BJ (cell line): Measurements from ENCODE around the gene LEFTY1. TPM values are rescaled to one million over a fixed set of nuclear protein-coding genes. Genes with fewer than 3 reads are reported as not detected.
A peak's percentile ranks its signal among the peaks of the same experiment; 100 is the strongest.

Experiments
- CTCF ChIA-PET: fragments of 350-600 bp; formaldehyde crosslinking; extraction: SDS; loops from one replicate; lab custom pipeline; 2021; ENCODE audit warnings: antibody characterized with exemption, inconsistent platforms; lab: Yijun Ruan, JAX
- POLR2A ChIA-PET: fragments of 300-600 bp; sonication (Branson Sonifier 250); formaldehyde crosslinking; extraction: SDS; loops from one replicate; lab custom pipeline; 2021; ENCODE audit warnings: antibody characterized with exemption; lab: Charles Lee
- DNase-seq: peaks from one replicate; pipeline ENCODE4 v3.0.0-alpha.2; 2011; ENCODE audit warnings: low read depth
- H3K27me3 ChIP-seq: 2 replicates; pipeline ENCODE4 v1.6.0; 2011; ENCODE audit warnings: low read length; ENCODE audit not compliant: control insufficient read depth, insufficient read depth
- H3K36me3 ChIP-seq: 2 replicates; pipeline ENCODE4 v1.5.1; 2011; ENCODE audit warnings: low read length; ENCODE audit not compliant: control insufficient read depth, insufficient read depth
- H3K4me3 ChIP-seq: 2 replicates; pipeline ENCODE4 v1.5.1; 2011; ENCODE audit warnings: low read depth, mild to moderate bottlenecking, control low read depth, low read length
- polyA plus RNA-seq: library from polyadenylated mRNA; depleted of rRNA; stranded (reverse); fragments of >200 nt; gene quantifications from 2 replicates; pipeline ENCODE4 v1.2.3, GENCODE V29; 2011
- TF ChIP-seq, protein P1 (sequence below): IDR thresholded peaks from 2 replicates; pipeline ENCODE4 v1.5.1; 2011; ENCODE audit warnings: low read depth, mild to moderate bottlenecking, control low read depth, inconsistent platforms, low read length, moderate library complexity; ENCODE audit not compliant: insufficient read depth

The LEFTY1 gene
- polyA plus RNA-seq, 1 experiment = 0.10 TPM

DNA sequence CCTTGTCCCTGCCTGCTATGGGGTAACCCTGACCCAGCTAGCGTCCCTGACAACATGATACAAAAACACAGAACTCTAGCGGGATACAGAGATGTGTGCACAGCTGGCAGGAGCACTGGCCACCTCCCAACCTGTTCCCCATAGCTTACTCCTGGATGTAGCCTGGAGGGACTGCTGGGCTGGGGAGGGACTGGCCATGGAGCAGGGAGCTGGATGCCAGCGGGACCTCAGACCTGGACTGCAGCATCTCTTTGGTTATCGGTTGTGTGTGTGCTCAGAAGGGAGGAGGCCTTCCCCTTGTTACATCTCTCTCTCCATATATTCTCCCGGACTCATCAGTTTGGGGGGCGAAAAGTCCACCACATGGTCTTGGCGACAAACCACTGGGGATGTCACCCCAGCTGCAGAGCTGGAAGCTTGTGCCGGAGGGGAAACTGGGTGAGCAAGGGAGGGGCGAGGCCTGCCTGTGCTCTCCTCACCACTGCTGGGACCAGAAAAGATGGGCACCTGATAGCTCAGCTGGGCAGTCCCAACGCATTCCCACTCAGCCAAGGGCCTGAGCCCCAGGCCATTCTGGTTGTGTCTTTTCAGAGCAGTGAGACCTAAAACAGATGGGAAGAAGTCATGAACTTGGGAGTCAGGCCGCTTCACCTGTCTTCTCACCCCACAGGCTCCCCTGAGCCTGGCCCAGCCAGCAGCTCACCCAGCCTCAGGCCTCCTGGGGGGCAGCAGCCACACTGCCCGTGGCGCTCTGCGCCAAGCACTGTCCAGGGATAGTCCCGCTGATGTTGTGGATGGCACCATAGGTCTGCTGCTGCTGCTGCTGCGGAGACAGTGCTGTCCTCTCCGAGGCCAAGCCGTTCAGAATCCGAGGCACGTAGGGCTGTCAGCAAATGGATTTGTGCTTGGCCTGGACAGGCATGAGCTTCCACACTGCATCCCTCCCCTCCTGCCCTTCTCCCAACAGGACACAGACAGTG, 42.3 kb downstream of the LEFTY1 start:
- Histone ChIP-seq H3K36me3 (peaks cover 21% of the 10 kb centered on the region), H3K27me3 (no peaks in the 10 kb centered on the region), H3K4me3 (no peak overlapping the region)
- ChIA-PET CTCF (interaction anchor here (0.7 to 5.8 kb wide), 15 partner anchors 8 to 392 kb away, joined by 3 to 57 read pairs (median 4); partner anchors contain the start of gene SRP9), POLR2A (no interaction called here)
- DNase-seq = no peak
- TF ChIP-seq, protein P1, sequence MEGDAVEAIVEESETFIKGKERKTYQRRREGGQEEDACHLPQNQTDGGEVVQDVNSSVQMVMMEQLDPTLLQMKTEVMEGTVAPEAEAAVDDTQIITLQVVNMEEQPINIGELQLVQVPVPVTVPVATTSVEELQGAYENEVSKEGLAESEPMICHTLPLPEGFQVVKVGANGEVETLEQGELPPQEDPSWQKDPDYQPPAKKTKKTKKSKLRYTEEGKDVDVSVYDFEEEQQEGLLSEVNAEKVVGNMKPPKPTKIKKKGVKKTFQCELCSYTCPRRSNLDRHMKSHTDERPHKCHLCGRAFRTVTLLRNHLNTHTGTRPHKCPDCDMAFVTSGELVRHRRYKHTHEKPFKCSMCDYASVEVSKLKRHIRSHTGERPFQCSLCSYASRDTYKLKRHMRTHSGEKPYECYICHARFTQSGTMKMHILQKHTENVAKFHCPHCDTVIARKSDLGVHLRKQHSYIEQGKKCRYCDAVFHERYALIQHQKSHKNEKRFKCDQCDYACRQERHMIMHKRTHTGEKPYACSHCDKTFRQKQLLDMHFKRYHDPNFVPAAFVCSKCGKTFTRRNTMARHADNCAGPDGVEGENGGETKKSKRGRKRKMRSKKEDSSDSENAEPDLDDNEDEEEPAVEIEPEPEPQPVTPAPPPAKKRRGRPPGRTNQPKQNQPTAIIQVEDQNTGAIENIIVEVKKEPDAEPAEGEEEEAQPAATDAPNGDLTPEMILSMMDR = no peak

GRCh38 chr1:225845571-225846259, 43.2 kb downstream of the LEFTY1 start:
- no peak for DNase-seq
- ChIA-PET POLR2A (no interaction called here), CTCF (interaction anchor here (0.8 to 5.8 kb wide), 17 partner anchors 9 to 391 kb away, joined by 3 to 57 read pairs (median 4); partner anchors contain the start of genes EPHX1 and SRP9)
- Histone ChIP-seq H3K4me3 (no peak overlapping the region), H3K36me3 (peaks cover 18% of the 10 kb centered on the region), H3K27me3 (no peaks in the 10 kb centered on the region)
- TF ChIP-seq, protein P1 = peak; percentile 87

GRCh38 chr1:225845097-225845496, 43.8 kb downstream of the LEFTY1 start:
- ChIA-PET POLR2A (no interaction called here), CTCF (interaction anchor here (0.8 to 5.8 kb wide), 10 partner anchors 10 to 369 kb away, joined by 3 to 57 read pairs (median 6); partner anchors contain the start of gene EPHX1)
- TF ChIP-seq, protein P1 = no peak
- DNase-seq = no peak
- Histone ChIP-seq H3K36me3 (peaks cover 18% of the 10 kb centered on the region), H3K27me3 (no peaks in the 10 kb centered on the region), H3K4me3 (no peak overlapping the region)

DNA sequence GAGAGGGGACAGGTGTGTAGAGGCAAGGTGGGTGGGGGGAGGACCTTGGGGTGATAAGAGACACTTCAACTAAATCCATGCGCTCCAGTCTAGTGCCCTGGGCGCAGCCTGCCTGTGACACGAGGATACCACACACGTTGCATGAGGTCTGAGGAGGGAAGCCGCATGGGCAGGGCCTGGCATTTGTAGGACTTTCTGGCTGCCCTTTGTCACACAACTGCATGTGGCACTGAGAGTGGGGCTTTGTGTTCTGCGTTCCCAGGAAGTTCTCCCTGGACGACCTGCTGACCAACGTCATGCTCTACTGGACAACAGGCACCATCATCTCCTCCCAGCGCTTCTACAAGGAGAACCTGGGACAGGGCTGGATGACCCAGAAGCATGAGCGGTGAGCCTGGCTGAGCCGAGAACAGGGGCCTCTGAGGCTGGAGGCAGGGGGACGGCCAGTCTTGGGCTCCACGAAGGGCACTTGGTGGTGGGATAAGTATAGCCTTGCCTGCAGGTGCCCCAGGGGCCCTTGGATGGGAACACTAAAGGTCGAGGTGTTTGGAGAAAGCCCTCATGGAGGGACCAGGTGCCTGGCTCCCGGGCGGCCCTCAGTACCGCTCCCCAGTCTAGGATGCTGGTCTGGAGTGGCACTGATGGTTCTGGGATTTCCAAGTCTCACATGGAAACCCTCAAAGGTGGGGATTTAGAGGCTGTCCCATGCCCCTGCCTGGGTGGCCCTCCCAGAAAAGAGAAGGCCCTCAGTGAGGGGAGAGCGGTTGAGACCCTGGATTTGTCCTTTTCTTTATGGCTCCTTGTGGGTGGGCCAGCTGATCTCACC, 44.5 kb downstream of the LEFTY1 start:
- Histone ChIP-seq H3K27me3 (no peaks in the 10 kb centered on the region), H3K4me3 (no peak overlapping the region), H3K36me3 (peaks cover 16% of the 10 kb centered on the region)
- no peak for DNase-seq
- POLR2A ChIA-PET = no interaction called here
- TF ChIP-seq, protein P1 = no peak
- CTCF ChIA-PET = interaction anchor here (0.8 to 5.8 kb wide), 8 partner anchors 10 to 368 kb away, joined by 3 to 57 read pairs (median 6); partner anchors contain the start of gene EPHX1
